VCaP (cell line): Measurements from ENCODE around the gene ANO2.

Experiments used
- H3K27ac ChIP-seq: fragments of 450-650 bp; 2 replicates; pipeline ENCODE4 v1.5.1; 2017
- TF ChIP-seq, protein P1 (sequence below): fragments of 450-650 bp; conservative IDR thresholded peaks from 2 replicates; pipeline ENCODE4 v1.5.1; 2017; ENCODE audit warnings: mild to moderate bottlenecking, moderate library complexity

The ANO2 gene

DNA sequence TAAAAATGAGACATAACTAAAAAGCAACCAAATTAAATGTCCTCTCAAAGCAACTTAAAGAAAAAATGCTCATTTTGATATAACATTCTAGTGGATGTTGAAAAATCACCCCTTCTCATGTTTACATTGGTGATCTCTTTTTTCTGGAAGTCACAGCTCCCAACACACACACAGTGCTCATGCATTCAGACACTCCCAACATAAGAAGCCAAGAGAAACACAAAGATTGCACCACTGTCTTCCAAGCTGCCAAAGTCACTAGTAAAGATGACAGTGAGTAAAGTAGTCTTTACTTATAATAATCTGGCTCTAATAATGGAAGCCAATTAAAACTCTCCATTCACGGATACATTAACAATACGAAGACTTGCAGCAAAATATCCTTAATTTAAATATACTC, 294.8 kb downstream of the ANO2 start:
- peak overlapping the region; percentile 64 for H3K27ac ChIP-seq
- TF ChIP-seq, protein P1, sequence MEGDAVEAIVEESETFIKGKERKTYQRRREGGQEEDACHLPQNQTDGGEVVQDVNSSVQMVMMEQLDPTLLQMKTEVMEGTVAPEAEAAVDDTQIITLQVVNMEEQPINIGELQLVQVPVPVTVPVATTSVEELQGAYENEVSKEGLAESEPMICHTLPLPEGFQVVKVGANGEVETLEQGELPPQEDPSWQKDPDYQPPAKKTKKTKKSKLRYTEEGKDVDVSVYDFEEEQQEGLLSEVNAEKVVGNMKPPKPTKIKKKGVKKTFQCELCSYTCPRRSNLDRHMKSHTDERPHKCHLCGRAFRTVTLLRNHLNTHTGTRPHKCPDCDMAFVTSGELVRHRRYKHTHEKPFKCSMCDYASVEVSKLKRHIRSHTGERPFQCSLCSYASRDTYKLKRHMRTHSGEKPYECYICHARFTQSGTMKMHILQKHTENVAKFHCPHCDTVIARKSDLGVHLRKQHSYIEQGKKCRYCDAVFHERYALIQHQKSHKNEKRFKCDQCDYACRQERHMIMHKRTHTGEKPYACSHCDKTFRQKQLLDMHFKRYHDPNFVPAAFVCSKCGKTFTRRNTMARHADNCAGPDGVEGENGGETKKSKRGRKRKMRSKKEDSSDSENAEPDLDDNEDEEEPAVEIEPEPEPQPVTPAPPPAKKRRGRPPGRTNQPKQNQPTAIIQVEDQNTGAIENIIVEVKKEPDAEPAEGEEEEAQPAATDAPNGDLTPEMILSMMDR = no peak

DNA sequence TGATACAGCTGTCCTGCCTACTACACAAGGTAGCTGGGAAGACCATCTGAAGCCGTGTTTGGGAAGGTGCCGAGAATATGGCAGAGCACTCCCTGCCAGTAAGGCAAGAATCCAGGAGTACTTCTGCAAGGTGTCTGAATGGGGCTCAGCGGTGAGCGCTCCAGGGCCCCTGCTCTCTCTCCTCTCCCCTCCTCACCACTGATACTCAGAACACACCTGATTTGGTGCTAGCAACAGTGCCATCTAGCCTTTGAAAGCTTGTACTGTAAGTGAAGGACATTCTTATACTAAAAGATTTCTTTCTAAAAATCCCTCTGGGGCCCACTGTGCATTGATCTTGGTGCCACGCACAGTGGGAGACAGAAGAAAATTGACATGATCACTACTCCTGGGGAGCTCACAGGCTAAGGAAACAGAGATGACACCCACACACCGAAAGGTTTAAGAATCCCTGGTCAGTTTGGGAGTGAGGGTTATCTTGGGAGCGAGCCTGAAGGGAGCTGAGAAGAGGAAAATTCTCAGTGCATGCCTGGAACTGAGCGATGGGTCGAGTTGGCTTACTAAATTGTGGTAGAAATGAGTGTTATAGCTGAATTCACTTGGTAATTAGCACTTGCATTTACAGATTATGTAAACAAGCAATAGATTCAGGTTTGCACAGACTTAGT, 296.2 kb downstream of the ANO2 start:
- TF ChIP-seq, protein P1 = peak; percentile 88
- H3K27ac ChIP-seq = peak overlapping the region; percentile 64; the same call in 1 of the 2 replicates

DNA sequence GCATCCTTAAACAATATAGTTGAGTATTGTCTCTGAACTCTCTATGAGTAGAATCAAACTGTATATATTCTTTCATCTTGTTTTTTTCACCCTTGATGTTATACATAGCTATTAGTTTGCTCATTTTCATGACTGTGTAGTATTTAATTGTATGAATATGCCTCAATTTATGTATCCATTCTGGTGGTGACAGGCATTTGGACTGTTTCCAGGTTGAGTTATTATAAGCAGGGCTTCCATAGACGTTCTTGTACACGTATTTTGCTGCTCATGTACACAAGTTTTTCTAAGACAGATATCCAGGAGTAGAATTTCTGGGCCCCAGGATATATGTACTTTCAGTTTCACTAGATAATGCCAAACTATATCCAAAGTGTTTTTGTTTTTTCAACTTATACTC, 301.8 kb downstream of the ANO2 start:
- TF ChIP-seq, protein P1 = no peak
- no peak overlapping the region for H3K27ac ChIP-seq

DNA sequence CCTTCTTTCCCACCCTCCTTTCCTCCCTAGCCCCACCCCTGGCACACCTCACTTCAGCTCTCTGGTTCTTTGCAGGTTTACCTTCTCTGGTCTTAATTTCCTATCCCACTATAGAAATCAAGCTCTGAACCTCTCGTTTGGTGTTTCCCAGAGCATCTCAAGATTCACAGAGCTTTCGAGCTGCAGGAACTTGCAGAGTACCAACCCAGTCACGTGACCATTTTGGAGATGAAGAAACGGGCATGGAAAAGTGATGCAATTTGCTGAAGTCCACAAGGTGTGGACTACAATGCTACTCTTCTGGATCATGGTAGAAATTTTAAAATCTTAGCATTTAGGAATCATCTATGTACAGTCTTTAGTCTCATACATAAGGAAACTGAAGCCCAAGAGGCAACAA, 307.4 kb downstream of the ANO2 start:
- TF ChIP-seq, protein P1 = no peak
- H3K27ac ChIP-seq = no peak overlapping the region

DNA sequence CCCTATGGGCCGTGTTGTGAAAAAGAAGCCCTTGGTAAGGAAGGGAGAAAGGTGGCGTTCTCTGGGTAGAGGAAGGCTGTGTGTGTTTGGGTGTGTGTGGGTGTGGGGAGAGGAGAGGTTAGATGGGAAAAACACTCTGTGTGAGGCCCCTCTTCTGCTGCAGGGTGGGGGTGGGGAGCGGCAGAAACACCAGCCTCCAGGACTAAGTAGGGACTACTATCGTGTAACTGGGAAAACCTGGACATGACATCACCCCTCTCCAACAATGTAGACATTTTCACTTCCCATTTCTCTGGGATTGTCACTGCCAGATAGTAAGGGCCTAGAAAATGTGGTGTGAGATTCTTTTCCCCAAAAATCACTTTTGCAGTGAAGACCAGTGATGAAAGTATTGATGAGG, 308.2 kb downstream of the ANO2 start:
- TF ChIP-seq, protein P1 = no peak
- H3K27ac ChIP-seq = no peak overlapping the region

DNA sequence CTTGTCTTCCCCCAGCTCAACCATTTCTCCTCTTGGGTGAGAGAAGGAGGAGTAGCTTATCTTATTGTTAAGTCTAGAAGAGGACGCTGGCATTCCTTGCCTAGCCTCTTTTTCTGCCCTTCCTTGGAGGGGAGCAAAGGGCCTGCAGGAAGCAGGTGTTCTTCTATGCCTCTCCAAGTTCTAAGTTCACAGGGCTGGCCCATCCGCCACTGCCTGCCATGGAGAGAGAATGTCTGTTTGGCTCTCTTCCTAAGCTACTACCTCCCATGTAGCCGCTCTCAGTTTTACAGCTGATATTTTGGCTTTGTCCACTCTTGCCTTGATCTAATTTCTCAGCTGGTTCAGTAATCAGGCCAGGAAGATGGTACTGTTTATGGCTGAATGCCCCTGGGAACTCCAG, 312.0 kb downstream of the ANO2 start:
- no peak overlapping the region for H3K27ac ChIP-seq
- TF ChIP-seq, protein P1 = no peak

DNA sequence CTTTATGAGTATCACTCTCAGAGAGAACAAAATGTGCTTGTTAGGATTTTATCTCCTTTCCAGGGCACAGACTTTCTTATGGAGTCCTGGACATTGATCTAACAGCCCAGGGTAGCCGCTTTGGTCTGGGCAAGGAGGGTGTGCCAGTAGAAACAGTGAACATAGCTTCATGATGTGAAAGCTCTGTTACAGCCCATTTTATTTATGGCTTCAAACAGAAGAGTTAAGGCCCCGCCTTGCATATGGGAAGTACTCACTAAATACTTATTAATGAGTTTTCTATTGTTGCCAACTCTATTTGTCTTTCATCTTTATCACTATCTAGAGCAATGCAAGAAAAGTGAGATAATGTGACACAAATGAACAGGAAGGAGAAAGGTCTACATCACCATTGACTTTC, 312.6 kb downstream of the ANO2 start:
- TF ChIP-seq, protein P1 = no peak
- no peak overlapping the region for H3K27ac ChIP-seq
